HCT116 (cell line): ENCODE data around the gene GAREM2. TPM values are rescaled to one million over a fixed set of nuclear protein-coding genes. Genes with fewer than 3 reads are reported as not detected.

Experiments used
- ATAC-seq: fragments of 200-7000 bp; cut with Tn5 transposase; 2 replicates; pipeline ENCODE4 v1.9.1; 2020; ENCODE audit warnings: mild to moderate bottlenecking, moderate library complexity
- BruUV-seq: library from RNA; stranded (reverse); fragments of 400-500 nt; replicated peaks from 2 replicates; lab custom pipeline; 2021; lab: Mats Ljungman, UMichigan
- CTCF ChIA-PET: fragments of 300-600 bp; sonication (Branson Sonifier 250); formaldehyde crosslinking; loops from one replicate; lab custom pipeline; 2021; ENCODE audit warnings: antibody characterized with exemption; lab: Charles Lee
- POLR2A ChIA-PET: fragments of 300-600, 350-600 bp; sonication (Branson Sonifier 250); formaldehyde crosslinking; loops from one replicate; lab custom pipeline; 2021; ENCODE audit warnings: antibody characterized with exemption; lab: Charles Lee
- RAD21 ChIA-PET, 2 experiments: fragments of 300-600 bp; sonication (Branson Sonifier 250); formaldehyde crosslinking; loops; one replicate each; lab custom pipeline; 2023; ENCODE audit warnings: low total read pairs in 2 of 2; ENCODE audit not compliant: uncharacterized antibody in 2 of 2, unreplicated experiment in 2 of 2, low non-redundant PET in 1 of 2; lab: Charles Lee
- DNase-seq: peaks from one replicate; pipeline ENCODE4 v3.0.0-alpha.2; 2010; ENCODE audit warnings: low read depth, low spot score
- H2AFZ ChIP-seq: fragments of 200-600 bp; shearing (Covaris generic), sonication (generic); 2 replicates; pipeline ENCODE4 v1.6.1; 2017; ENCODE audit warnings: low read depth, mixed run types, mixed read lengths, antibody characterized with exemption, low read length; ENCODE audit not compliant: poor library complexity, severe bottlenecking
- H3K27ac ChIP-seq: 2 replicates; pipeline ENCODE4 v1.5.1; 2012; ENCODE audit warnings: low read depth, low read length
- H3K27me3 ChIP-seq: fragments of 200-600 bp; sonication (generic); 2 replicates; pipeline ENCODE4 v1.6.1; 2016; ENCODE audit warnings: mixed run types, low read length, mixed read lengths; ENCODE audit not compliant: insufficient read depth
- H3K36me3 ChIP-seq, 2 experiments: fragments of 200-500 bp in 1 of 2; fragments of 200-600 bp in 1 of 2; sonication (Bioruptor generic) in 1 of 2; sonication (generic) in 1 of 2; 2 replicates each; pipeline versions ENCODE4 v1.5.1 to v1.6.1; 2014 to 2016; ENCODE audit warnings: low read length in 2 of 2, inconsistent platforms in 1 of 2, mixed read lengths in 1 of 2, mixed run types in 1 of 2; ENCODE audit not compliant: insufficient read depth in 2 of 2, control insufficient read depth in 1 of 2
- H3K4me1 ChIP-seq, 2 experiments: fragments of 200-600 bp in 1 of 2; sonication (generic) in 1 of 2; 2 replicates each; pipeline versions ENCODE4 v1.5.1 to v1.6.1; 2012 to 2017; ENCODE audit warnings: low read length in 2 of 2, inconsistent platforms in 1 of 2, mild to moderate bottlenecking in 1 of 2, mixed read lengths in 1 of 2, mixed run types in 1 of 2, moderate library complexity in 1 of 2; ENCODE audit not compliant: insufficient read depth in 2 of 2, control insufficient read depth in 1 of 2
- H3K4me2 ChIP-seq: fragments of 200-600 bp; sonication (generic); 2 replicates; pipeline ENCODE4 v1.6.1; 2017; ENCODE audit warnings: mixed run types, low read length, mixed read lengths
- H3K4me3 ChIP-seq, 2 experiments: fragments of 200-600 bp in 1 of 2; sonication (generic) in 1 of 2; replicated peaks in 1 of 2; 2 replicates each; pipeline ENCODE4 v1.5.1; 2011 to 2016; ENCODE audit warnings: low read length in 2 of 2, control low read depth in 1 of 2, low read depth in 1 of 2, mild to moderate bottlenecking in 1 of 2, mixed read lengths in 1 of 2, mixed run types in 1 of 2
- H3K79me2 ChIP-seq: fragments of 200-600 bp; sonication (generic); 2 replicates; pipeline ENCODE4 v1.6.1; 2017; ENCODE audit warnings: mild to moderate bottlenecking, mixed run types, low read length, moderate library complexity, mixed read lengths; ENCODE audit not compliant: insufficient read depth
- H3K9ac ChIP-seq: fragments of 200-600 bp; sonication (generic); 2 replicates; pipeline ENCODE4 v1.6.1; 2016; ENCODE audit warnings: low read length, mixed read lengths
- H3K9me2 ChIP-seq: fragments of 200-600 bp; sonication (generic), shearing (Covaris generic); 2 replicates; pipeline ENCODE4 v1.6.1; 2017; ENCODE audit warnings: mixed run types, mild to moderate bottlenecking, moderate library complexity; ENCODE audit not compliant: insufficient read depth
- H3K9me3 ChIP-seq, 2 experiments: fragments of 200-500 bp in 1 of 2; fragments of 200-600 bp in 1 of 2; sonication (Bioruptor generic) in 1 of 2; sonication (generic) in 1 of 2; 2 replicates each; pipeline ENCODE4 v1.6.1; 2014 to 2017; ENCODE audit warnings: low read length in 2 of 2, mixed read lengths in 2 of 2, inconsistent platforms in 1 of 2, low read depth in 1 of 2, mild to moderate bottlenecking in 1 of 2, mixed run types in 1 of 2, moderate library complexity in 1 of 2; ENCODE audit not compliant: control insufficient read depth in 1 of 2, insufficient read depth in 1 of 2
- H4K20me1 ChIP-seq: fragments of 200-600 bp; sonication (generic), shearing (Covaris generic); 2 replicates; pipeline ENCODE4 v1.6.1; 2017; ENCODE audit warnings: mixed run types, mild to moderate bottlenecking, moderate library complexity; ENCODE audit not compliant: insufficient read depth
- CBX3 ChIP-seq: IDR thresholded peaks from 2 replicates; pipeline ENCODE4 v1.6.1; 2012; ENCODE audit warnings: low read depth
- EGR1 ChIP-seq: IDR thresholded peaks from 2 replicates; pipeline ENCODE4 v1.6.1; 2012; ENCODE audit warnings: low read depth
- EZH2 ChIP-seq: fragments of 200-600 bp; sonication (generic); IDR thresholded peaks from 2 replicates; pipeline ENCODE4 v1.6.1; 2017; ENCODE audit warnings: antibody characterized with exemption, mixed run types
- JUND ChIP-seq: IDR thresholded peaks from 2 replicates; pipeline ENCODE4 v1.6.1; 2012
- ZFX ChIP-seq: fragments of 450-650 bp; IDR thresholded peaks from 2 replicates; pipeline ENCODE4 v1.6.1; 2017
- intact Hi-C: fragments of 100-400 bp; cut with micrococcal nuclease; formaldehyde crosslinking; loops from 2 replicates; pipeline ENCODE4 v1.10.0; 2022
- total RNA-seq: library from RNA; stranded (reverse); gene quantifications from one replicate; pipeline ENCODE4 v1.2.1, GENCODE V29; 2021; ENCODE audit not compliant: unreplicated experiment
- TF ChIP-seq, protein P1 (sequence below): IDR thresholded peaks from 2 replicates; pipeline ENCODE4 v1.6.1; 2011; ENCODE audit warnings: mild to moderate bottlenecking, low read length, moderate library complexity; ENCODE audit not compliant: insufficient replicate concordance; ENCODE audit errors: extremely low read depth
- TF ChIP-seq, protein P2 (sequence below): IDR thresholded peaks from 2 replicates; pipeline ENCODE4 v1.6.1; 2012; ENCODE audit warnings: low read depth

Gene GAREM2
- total RNA-seq, 1 experiment from 2014 or later, result 13.3 TPM

DNA sequence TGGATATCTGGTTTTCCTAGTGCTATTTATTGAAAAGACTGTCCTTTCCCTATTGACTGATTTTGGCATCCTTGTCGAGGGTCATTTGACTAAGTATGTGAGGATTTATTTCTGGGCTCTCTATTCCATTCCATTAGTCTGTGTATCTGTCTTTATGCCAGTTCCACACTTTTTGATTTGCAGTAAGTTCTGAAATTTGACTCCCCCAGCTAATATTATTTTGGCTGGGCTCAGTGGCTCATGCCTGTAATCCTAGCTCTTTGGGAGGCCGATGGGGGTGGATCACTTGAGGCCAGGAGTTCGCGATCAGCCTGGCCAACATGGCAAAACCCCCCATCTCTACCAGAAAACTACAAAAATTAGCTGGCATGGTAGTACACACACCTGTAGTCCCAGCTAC lies 46.8 kb upstream of the GAREM2 start:
- Histone ChIP-seq H3K27me3 (no peaks in the 10 kb centered on the region), H4K20me1 (peaks cover 7% of the 10 kb centered on the region; the same call in 1 of the 2 replicates), H3K36me3 (peaks cover 3 to 9% of the 10 kb centered on the region in 2 experiments; a peak in 1 of 4 replicates), H3K27ac (no peak overlapping the region), H3K4me3 (no peak overlapping the region), H3K4me1 (no peaks in the 10 kb centered on the region), H3K9me3 (no peaks in the 10 kb centered on the region), H3K79me2 (peaks cover 79% of the 10 kb centered on the region), H2AFZ (no peak overlapping the region), H3K4me2 (no peak overlapping the region), H3K9me2 (no peaks in the 10 kb centered on the region), H3K9ac (no peak overlapping the region)
- ChIA-PET CTCF (no interaction called here), POLR2A (no interaction called here), RAD21 (no interaction called here)
- ATAC-seq (no peak), DNase-seq (no peak)
- TF ChIP-seq, protein P1, sequence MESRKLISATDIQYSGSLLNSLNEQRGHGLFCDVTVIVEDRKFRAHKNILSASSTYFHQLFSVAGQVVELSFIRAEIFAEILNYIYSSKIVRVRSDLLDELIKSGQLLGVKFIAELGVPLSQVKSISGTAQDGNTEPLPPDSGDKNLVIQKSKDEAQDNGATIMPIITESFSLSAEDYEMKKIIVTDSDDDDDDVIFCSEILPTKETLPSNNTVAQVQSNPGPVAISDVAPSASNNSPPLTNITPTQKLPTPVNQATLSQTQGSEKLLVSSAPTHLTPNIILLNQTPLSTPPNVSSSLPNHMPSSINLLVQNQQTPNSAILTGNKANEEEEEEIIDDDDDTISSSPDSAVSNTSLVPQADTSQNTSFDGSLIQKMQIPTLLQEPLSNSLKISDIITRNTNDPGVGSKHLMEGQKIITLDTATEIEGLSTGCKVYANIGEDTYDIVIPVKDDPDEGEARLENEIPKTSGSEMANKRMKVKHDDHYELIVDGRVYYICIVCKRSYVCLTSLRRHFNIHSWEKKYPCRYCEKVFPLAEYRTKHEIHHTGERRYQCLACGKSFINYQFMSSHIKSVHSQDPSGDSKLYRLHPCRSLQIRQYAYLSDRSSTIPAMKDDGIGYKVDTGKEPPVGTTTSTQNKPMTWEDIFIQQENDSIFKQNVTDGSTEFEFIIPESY, result no peak
- TF ChIP-seq JUND (no peak), EZH2 (no peak), EGR1 (no peak), CBX3 (no peak), ZFX (no peak)
- TF ChIP-seq, protein P2, sequence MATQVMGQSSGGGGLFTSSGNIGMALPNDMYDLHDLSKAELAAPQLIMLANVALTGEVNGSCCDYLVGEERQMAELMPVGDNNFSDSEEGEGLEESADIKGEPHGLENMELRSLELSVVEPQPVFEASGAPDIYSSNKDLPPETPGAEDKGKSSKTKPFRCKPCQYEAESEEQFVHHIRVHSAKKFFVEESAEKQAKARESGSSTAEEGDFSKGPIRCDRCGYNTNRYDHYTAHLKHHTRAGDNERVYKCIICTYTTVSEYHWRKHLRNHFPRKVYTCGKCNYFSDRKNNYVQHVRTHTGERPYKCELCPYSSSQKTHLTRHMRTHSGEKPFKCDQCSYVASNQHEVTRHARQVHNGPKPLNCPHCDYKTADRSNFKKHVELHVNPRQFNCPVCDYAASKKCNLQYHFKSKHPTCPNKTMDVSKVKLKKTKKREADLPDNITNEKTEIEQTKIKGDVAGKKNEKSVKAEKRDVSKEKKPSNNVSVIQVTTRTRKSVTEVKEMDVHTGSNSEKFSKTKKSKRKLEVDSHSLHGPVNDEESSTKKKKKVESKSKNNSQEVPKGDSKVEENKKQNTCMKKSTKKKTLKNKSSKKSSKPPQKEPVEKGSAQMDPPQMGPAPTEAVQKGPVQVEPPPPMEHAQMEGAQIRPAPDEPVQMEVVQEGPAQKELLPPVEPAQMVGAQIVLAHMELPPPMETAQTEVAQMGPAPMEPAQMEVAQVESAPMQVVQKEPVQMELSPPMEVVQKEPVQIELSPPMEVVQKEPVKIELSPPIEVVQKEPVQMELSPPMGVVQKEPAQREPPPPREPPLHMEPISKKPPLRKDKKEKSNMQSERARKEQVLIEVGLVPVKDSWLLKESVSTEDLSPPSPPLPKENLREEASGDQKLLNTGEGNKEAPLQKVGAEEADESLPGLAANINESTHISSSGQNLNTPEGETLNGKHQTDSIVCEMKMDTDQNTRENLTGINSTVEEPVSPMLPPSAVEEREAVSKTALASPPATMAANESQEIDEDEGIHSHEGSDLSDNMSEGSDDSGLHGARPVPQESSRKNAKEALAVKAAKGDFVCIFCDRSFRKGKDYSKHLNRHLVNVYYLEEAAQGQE, result no peak
- BruUV-seq, result no TSS peak
- intact Hi-C loops, result no loop called here
